Ishikawa (cell line): Measurements from ENCODE around the gene KRT26.

Experiments
- CEBPB ChIP-seq: IDR thresholded peaks from 2 replicates; pipeline ENCODE4 v1.6.1; 2012
- EP300 ChIP-seq: IDR thresholded peaks from 2 replicates; pipeline ENCODE4 v1.6.1; 2012; ENCODE audit warnings: borderline replicate concordance
- NFIC ChIP-seq: IDR thresholded peaks from 2 replicates; pipeline ENCODE4 v1.6.1; 2012
- RAD21 ChIP-seq: IDR thresholded peaks from 2 replicates; pipeline ENCODE4 v1.6.1; 2012; ENCODE audit warnings: low read depth
- TAF1 ChIP-seq: IDR thresholded peaks from 2 replicates; pipeline ENCODE4 v1.6.1; 2012; ENCODE audit warnings: low read depth, mild to moderate bottlenecking
- TCF12 ChIP-seq: IDR thresholded peaks from 2 replicates; pipeline ENCODE4 v1.6.1; 2012; ENCODE audit warnings: low read depth
- TEAD4 ChIP-seq: IDR thresholded peaks from 2 replicates; pipeline ENCODE4 v1.6.1; 2012
- TF ChIP-seq, protein P1 (sequence below): IDR thresholded peaks from 2 replicates; pipeline ENCODE4 v1.6.1; 2012
- TF ChIP-seq, protein P2 (sequence below): IDR thresholded peaks from 2 replicates; pipeline ENCODE4 v1.6.1; 2012; ENCODE audit warnings: low read depth, mild to moderate bottlenecking

DNA sequence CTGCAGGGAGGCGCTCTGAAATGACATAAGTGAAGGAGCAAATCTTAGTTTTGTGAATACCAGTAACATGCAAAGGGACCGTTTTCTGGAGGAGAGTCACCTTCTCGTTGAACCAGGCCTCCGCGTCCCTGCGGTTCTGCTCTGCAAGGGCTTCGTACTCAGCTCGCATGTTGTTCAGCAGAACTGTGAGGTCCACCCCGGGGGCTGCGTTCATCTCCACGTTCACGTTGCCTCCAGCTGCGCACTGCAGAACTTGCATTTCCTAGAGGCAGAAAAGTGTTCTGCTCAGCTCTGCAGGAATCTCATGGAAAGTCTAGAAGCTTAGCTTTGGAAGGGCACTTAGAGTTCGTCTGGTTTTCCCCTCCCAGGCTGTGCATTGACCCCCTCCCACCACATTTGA is 20.9 kb downstream of the KRT26 start:
- TF ChIP-seq RAD21 (no peak), EP300 (no peak), TCF12 (no peak), CEBPB (no peak), NFIC (no peak), TEAD4 (no peak), TAF1 (no peak)
- TF ChIP-seq, protein P1, sequence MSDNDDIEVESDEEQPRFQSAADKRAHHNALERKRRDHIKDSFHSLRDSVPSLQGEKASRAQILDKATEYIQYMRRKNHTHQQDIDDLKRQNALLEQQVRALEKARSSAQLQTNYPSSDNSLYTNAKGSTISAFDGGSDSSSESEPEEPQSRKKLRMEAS: no peak
- TF ChIP-seq, protein P2, sequence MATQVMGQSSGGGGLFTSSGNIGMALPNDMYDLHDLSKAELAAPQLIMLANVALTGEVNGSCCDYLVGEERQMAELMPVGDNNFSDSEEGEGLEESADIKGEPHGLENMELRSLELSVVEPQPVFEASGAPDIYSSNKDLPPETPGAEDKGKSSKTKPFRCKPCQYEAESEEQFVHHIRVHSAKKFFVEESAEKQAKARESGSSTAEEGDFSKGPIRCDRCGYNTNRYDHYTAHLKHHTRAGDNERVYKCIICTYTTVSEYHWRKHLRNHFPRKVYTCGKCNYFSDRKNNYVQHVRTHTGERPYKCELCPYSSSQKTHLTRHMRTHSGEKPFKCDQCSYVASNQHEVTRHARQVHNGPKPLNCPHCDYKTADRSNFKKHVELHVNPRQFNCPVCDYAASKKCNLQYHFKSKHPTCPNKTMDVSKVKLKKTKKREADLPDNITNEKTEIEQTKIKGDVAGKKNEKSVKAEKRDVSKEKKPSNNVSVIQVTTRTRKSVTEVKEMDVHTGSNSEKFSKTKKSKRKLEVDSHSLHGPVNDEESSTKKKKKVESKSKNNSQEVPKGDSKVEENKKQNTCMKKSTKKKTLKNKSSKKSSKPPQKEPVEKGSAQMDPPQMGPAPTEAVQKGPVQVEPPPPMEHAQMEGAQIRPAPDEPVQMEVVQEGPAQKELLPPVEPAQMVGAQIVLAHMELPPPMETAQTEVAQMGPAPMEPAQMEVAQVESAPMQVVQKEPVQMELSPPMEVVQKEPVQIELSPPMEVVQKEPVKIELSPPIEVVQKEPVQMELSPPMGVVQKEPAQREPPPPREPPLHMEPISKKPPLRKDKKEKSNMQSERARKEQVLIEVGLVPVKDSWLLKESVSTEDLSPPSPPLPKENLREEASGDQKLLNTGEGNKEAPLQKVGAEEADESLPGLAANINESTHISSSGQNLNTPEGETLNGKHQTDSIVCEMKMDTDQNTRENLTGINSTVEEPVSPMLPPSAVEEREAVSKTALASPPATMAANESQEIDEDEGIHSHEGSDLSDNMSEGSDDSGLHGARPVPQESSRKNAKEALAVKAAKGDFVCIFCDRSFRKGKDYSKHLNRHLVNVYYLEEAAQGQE: no peak
